Vagina (tissue), 2 donors: ENCODE measurements around the gene TUBD1.

Experiments
- CTCF ChIP-seq, 3 experiments: fragments of 450-650 bp in 2 of 3; fragments of 200-600 bp in 1 of 3; sonication (generic) in 1 of 3; IDR thresholded peaks; one replicate each; pipeline ENCODE4 v1.5.1; 2017 to 2019; ENCODE audit warnings: antibody characterized with exemption in 3 of 3, mild to moderate bottlenecking in 2 of 3, moderate library complexity in 2 of 3
- POLR2A ChIP-seq, 2 donors: fragments of 450-650 bp; IDR thresholded peaks; one replicate each; pipeline ENCODE4 v1.6.1; 2017; ENCODE audit warnings: antibody characterized with exemption in 2 of 2, mild to moderate bottlenecking in 2 of 2, moderate library complexity in 2 of 2

GRCh38 chr17:59863616-59864015 is 29.1 kb downstream of the TUBD1 start:
- no peak for TF ChIP-seq CTCF (IDR thresholded peaks at IDR 0.05)
- TF ChIP-seq POLR2A (IDR thresholded peaks at IDR 0.05), result no peak
